ENCODE data around the gene NIFK.
"Not testable (repeated sequence)": the region's sequence is repeated elsewhere in the genome, so short reads cannot be mapped to it uniquely, and the experiment has no call there.

GRCh38 chr2:121734544-121734943, 2.1 kb downstream of the NIFK start:
- TF ChIP-seq CTCF, POLR2AphosphoS5 (IDR thresholded peaks at IDR 0.05): not testable (repeated sequence)

All from sigmoid colon (tissue), 4 donors.